Naive thymus-derived CD8-positive, alpha-beta T cell (primary cell): Measurements from ENCODE around the gene ADAP1. TPM values are rescaled to one million over a fixed set of nuclear protein-coding genes. Genes with fewer than 3 reads are reported as not detected.

Experiments used
- ATAC-seq, 2 donors: fragments of 150-1000 bp; cut with Tn5 transposase in 1 of 2; sonication (Bioruptor Pico), chemical (Tn5 transposase) in 1 of 2; 1 replicate in 1 of 2; 2 replicates in 1 of 2; pipeline ENCODE4 v1.10.0; 2021; ENCODE audit warnings: mild to moderate bottlenecking in 2 of 2, moderate library complexity in 2 of 2
- POLR2A ChIA-PET: fragments of 350-600 bp; sonication (Branson Sonifier 250); formaldehyde crosslinking; loops from one replicate; lab custom pipeline; 2021; ENCODE audit warnings: antibody characterized with exemption; lab: Charles Lee
- DNase-seq, 10 donors: peaks; one replicate each; pipeline versions ENCODE4 v3.0.0 to v3.0.0-alpha.2; 2020 to 2022
- H3K27ac Mint-ChIP-seq, 10 donors: one replicate each; pipeline ENCODE4 v1.8.0; 2020 to 2022; ENCODE audit warnings: mild to moderate bottlenecking in 10 of 10, mixed read lengths in 10 of 10, moderate library complexity in 4 of 10, inconsistent platforms in 1 of 10
- H3K27me3 Mint-ChIP-seq, 5 donors: one replicate each; pipeline ENCODE4 v1.8.0; 2021 to 2022; ENCODE audit warnings: mixed read lengths in 5 of 5
- H3K36me3 Mint-ChIP-seq, 3 donors: one replicate each; pipeline ENCODE4 v1.8.0; 2020 to 2022; ENCODE audit warnings: mixed read lengths in 3 of 3, mild to moderate bottlenecking in 2 of 3, inconsistent platforms in 1 of 3
- H3K4me1 Mint-ChIP-seq, 4 donors: one replicate each; pipeline ENCODE4 v1.8.0; 2021 to 2022; ENCODE audit warnings: mixed read lengths in 4 of 4
- H3K4me3 Mint-ChIP-seq, 10 donors: one replicate each; pipeline ENCODE4 v1.8.0; 2020 to 2022; ENCODE audit warnings: mild to moderate bottlenecking in 10 of 10, mixed read lengths in 10 of 10, moderate library complexity in 6 of 10, inconsistent platforms in 1 of 10
- H3K9me3 Mint-ChIP-seq, 9 donors: one replicate each; pipeline ENCODE4 v1.8.0; 2020 to 2022; ENCODE audit warnings: mixed read lengths in 9 of 9, mild to moderate bottlenecking in 3 of 9, inconsistent platforms in 1 of 9, moderate library complexity in 1 of 9
- polyA plus RNA-seq, 3 donors: library from polyadenylated mRNA; unstranded; fragments of 300-500 nt; fragmentation: Illumina TruSeq; gene quantifications; one replicate each; pipeline ENCODE4 v1.2.3, GENCODE V29; 2021
- total RNA-seq, 8 experiments: library from RNA in 2 of 8; stranded (reverse) in 2 of 8; gene quantifications; one replicate each; pipeline ENCODE4 v1.2.3 and lab custom pipeline; 2021 to 2026

The ADAP1 gene
- total and polyA plus RNA-seq, 5 experiments from 2014 or later = 7.6 to 18.4 (median 12.4) TPM

- POLR2A ChIA-PET = no interaction called here
- Mint-ChIP-seq H3K4me1 (peaks cover 2 to 13% (median 4%) of the 10 kb centered on the region in 4 donors), H3K36me3 (peaks cover 0 to 75% (median 14%) of the 10 kb centered on the region in 3 donors), H3K4me3 (no peak overlapping the region), H3K27ac (no peak overlapping the region), H3K9me3 (no peaks in the 10 kb centered on the region), H3K27me3 (no peaks in the 10 kb centered on the region)
- no peak for DNase-seq
- ATAC-seq = no peak
Observed at GRCh38 chr7:868189-868486, 86.3 kb downstream of the ADAP1 start.

GRCh38 chr7:867406-868188 is 86.9 kb downstream of the ADAP1 start:
- H3K27ac Mint-ChIP-seq = no peak overlapping the region
- POLR2A ChIA-PET = no interaction called here
- ATAC-seq (no peak), DNase-seq (no peak)
- H3K9me3 Mint-ChIP-seq = no peaks in the 10 kb centered on the region
- peaks cover 0 to 74% (median 14%) of the 10 kb centered on the region in 3 donors for H3K36me3 Mint-ChIP-seq
- no peaks in the 10 kb centered on the region for H3K27me3 Mint-ChIP-seq
- peaks cover 0 to 11% (median 3%) of the 10 kb centered on the region in 4 donors for H3K4me1 Mint-ChIP-seq
- H3K4me3 Mint-ChIP-seq = no peak overlapping the region

GRCh38 chr7:867001-867405 is 87.5 kb downstream of the ADAP1 start:
- POLR2A ChIA-PET = no interaction called here
- no peak for ATAC-seq

GRCh38 chr7:865921-866320 is 88.6 kb downstream of the ADAP1 start:
- ATAC-seq (no peak), DNase-seq (no peak)
- Mint-ChIP-seq H3K36me3 (peaks cover 0 to 74% (median 25%) of the 10 kb centered on the region in 3 donors), H3K4me1 (peaks cover 0 to 9% (median 4%) of the 10 kb centered on the region in 4 donors), H3K9me3 (no peaks in the 10 kb centered on the region), H3K4me3 (no peak overlapping the region), H3K27me3 (no peaks in the 10 kb centered on the region), H3K27ac (no peak overlapping the region)
- POLR2A ChIA-PET = no interaction called here

More at GRCh38 chr7:867001-867405, 87.5 kb downstream of the ADAP1 start:
- Mint-ChIP-seq H3K27me3 (no peaks in the 10 kb centered on the region), H3K4me1 (peaks cover 0 to 9% (median 3%) of the 10 kb centered on the region in 4 donors), H3K27ac (no peak overlapping the region), H3K36me3 (peaks cover 0 to 74% (median 16%) of the 10 kb centered on the region in 3 donors), H3K9me3 (no peaks in the 10 kb centered on the region), H3K4me3 (peak overlapping the region in 1 of 10 donors; percentile 22)
- no peak for DNase-seq

GRCh38 chr7:863106-863505 is 91.4 kb downstream of the ADAP1 start:
- POLR2A ChIA-PET = no interaction called here
- no peaks in the 10 kb centered on the region for H3K9me3 Mint-ChIP-seq
- no peaks in the 10 kb centered on the region for H3K27me3 Mint-ChIP-seq
- no peak for DNase-seq
- H3K36me3 Mint-ChIP-seq = peaks cover 4 to 87% (median 28%) of the 10 kb centered on the region in 3 donors
- H3K4me3 Mint-ChIP-seq = no peak overlapping the region
- no peak overlapping the region for H3K27ac Mint-ChIP-seq
- peaks cover 0 to 4% (median 2%) of the 10 kb centered on the region in 4 donors for H3K4me1 Mint-ChIP-seq
- ATAC-seq = no peak

GRCh38 chr7:862157-862556 is 92.3 kb downstream of the ADAP1 start:
- Mint-ChIP-seq H3K27ac (peak overlapping the region in 2 of 10 donors; percentile 11 to 57), H3K9me3 (no peaks in the 10 kb centered on the region), H3K36me3 (peaks cover 4 to 87% (median 31%) of the 10 kb centered on the region in 3 donors), H3K4me3 (no peak overlapping the region), H3K27me3 (no peaks in the 10 kb centered on the region), H3K4me1 (peaks cover 0 to 2% (median 0%) of the 10 kb centered on the region in 4 donors)
- DNase-seq (no peak), ATAC-seq (no peak)
- POLR2A ChIA-PET = no interaction called here

GRCh38 chr7:861222-861621 is 93.3 kb downstream of the ADAP1 start:
- DNase-seq = no peak
- ATAC-seq = no peak
- H3K27me3 Mint-ChIP-seq = no peaks in the 10 kb centered on the region
- peaks cover 4 to 87% (median 30%) of the 10 kb centered on the region in 3 donors for H3K36me3 Mint-ChIP-seq
- POLR2A ChIA-PET = no interaction called here
- peak overlapping the region in 2 of 10 donors; percentile 22 to 57 for H3K27ac Mint-ChIP-seq
- no peaks in the 10 kb centered on the region for H3K9me3 Mint-ChIP-seq
- peaks cover 0 to 2% (median 0%) of the 10 kb centered on the region in 4 donors for H3K4me1 Mint-ChIP-seq
- H3K4me3 Mint-ChIP-seq = no peak overlapping the region

GRCh38 chr7:860149-860548 is 94.3 kb downstream of the ADAP1 start:
- H3K9me3 Mint-ChIP-seq = no peaks in the 10 kb centered on the region
- no peaks in the 10 kb centered on the region for H3K27me3 Mint-ChIP-seq
- peak overlapping the region in 2 of 10 donors; percentile 2 to 12 for H3K27ac Mint-ChIP-seq
- POLR2A ChIA-PET = no interaction called here
- H3K36me3 Mint-ChIP-seq = peaks cover 4 to 85% (median 30%) of the 10 kb centered on the region in 3 donors
- DNase-seq = peak in 1 of 10 donors; percentile 15
- no peak overlapping the region for H3K4me3 Mint-ChIP-seq
- peaks cover 0 to 2% (median 0%) of the 10 kb centered on the region in 4 donors for H3K4me1 Mint-ChIP-seq
- no peak for ATAC-seq

- Mint-ChIP-seq H3K9me3 (no peaks in the 10 kb centered on the region), H3K4me3 (no peak overlapping the region), H3K27me3 (no peaks in the 10 kb centered on the region), H3K4me1 (peaks cover 0 to 2% (median 0%) of the 10 kb centered on the region in 4 donors), H3K27ac (peak overlapping the region in 5 of 10 donors; percentile 19 to 81 (median 29)), H3K36me3 (peaks cover 4 to 85% (median 32%) of the 10 kb centered on the region in 3 donors)
- POLR2A ChIA-PET = no interaction called here
- ATAC-seq = no peak
- DNase-seq = peak in 1 of 10 donors; percentile 45
Observed at GRCh38 chr7:859359-860030, 95.0 kb downstream of the ADAP1 start.

- no peak overlapping the region for H3K27ac Mint-ChIP-seq
- ATAC-seq (no peak), DNase-seq (peak in 1 of 10 donors; percentile 23)
- H3K36me3 Mint-ChIP-seq = peaks cover 4 to 89% (median 35%) of the 10 kb centered on the region in 3 donors
- no peak overlapping the region for H3K4me3 Mint-ChIP-seq
- H3K4me1 Mint-ChIP-seq = peaks cover 0 to 4% (median 0%) of the 10 kb centered on the region in 4 donors
- H3K27me3 Mint-ChIP-seq = no peaks in the 10 kb centered on the region
- POLR2A ChIA-PET = interaction anchor here (0.6 kb wide), 1 partner anchor 217 kb away, joined by 3 read pairs; no protein-coding TSS in a partner anchor
- no peaks in the 10 kb centered on the region for H3K9me3 Mint-ChIP-seq
Observed at GRCh38 chr7:857661-858060, 96.8 kb downstream of the ADAP1 start.

- H3K36me3 Mint-ChIP-seq = peaks cover 4 to 89% (median 26%) of the 10 kb centered on the region in 3 donors
- POLR2A ChIA-PET = no interaction called here
- H3K4me3 Mint-ChIP-seq = no peak overlapping the region
- peaks cover 0 to 4% (median 0%) of the 10 kb centered on the region in 4 donors for H3K4me1 Mint-ChIP-seq
- H3K27me3 Mint-ChIP-seq = no peaks in the 10 kb centered on the region
- ATAC-seq (no peak), DNase-seq (peak in 1 of 10 donors; percentile 60)
- H3K9me3 Mint-ChIP-seq = no peaks in the 10 kb centered on the region
- peak overlapping the region in 1 of 10 donors; percentile 45 for H3K27ac Mint-ChIP-seq
Observed at GRCh38 chr7:856444-857095, 97.9 kb downstream of the ADAP1 start.

- no peaks in the 10 kb centered on the region for H3K9me3 Mint-ChIP-seq
- peaks cover 4 to 88% (median 18%) of the 10 kb centered on the region in 3 donors for H3K36me3 Mint-ChIP-seq
- no peak overlapping the region for H3K27ac Mint-ChIP-seq
- H3K4me3 Mint-ChIP-seq = no peak overlapping the region
- POLR2A ChIA-PET = no interaction called here
- H3K27me3 Mint-ChIP-seq = no peaks in the 10 kb centered on the region
- peak in 1 of 10 donors; percentile 14 for DNase-seq
- ATAC-seq = no peak
- peaks cover 0 to 2% (median 0%) of the 10 kb centered on the region in 4 donors for H3K4me1 Mint-ChIP-seq
Observed at GRCh38 chr7:855686-856369, 98.7 kb downstream of the ADAP1 start.
